Astrocyte (in vitro differentiated cells and primary cell): ENCODE data around the gene ADSS1.

Experiments
- EZH2 ChIP-seq: IDR thresholded peaks from 2 replicates; pipeline ENCODE4 v1.6.1; 2012; ENCODE audit warnings: mild to moderate bottlenecking, low read length, inconsistent platforms; ENCODE audit not compliant: insufficient read depth
- TF ChIP-seq, protein P1 (sequence below): IDR thresholded peaks from 2 replicates; pipeline ENCODE4 v1.5.1; 2011; ENCODE audit warnings: low read depth, mild to moderate bottlenecking, inconsistent platforms, low read length, moderate library complexity; ENCODE audit not compliant: insufficient read depth

DNA sequence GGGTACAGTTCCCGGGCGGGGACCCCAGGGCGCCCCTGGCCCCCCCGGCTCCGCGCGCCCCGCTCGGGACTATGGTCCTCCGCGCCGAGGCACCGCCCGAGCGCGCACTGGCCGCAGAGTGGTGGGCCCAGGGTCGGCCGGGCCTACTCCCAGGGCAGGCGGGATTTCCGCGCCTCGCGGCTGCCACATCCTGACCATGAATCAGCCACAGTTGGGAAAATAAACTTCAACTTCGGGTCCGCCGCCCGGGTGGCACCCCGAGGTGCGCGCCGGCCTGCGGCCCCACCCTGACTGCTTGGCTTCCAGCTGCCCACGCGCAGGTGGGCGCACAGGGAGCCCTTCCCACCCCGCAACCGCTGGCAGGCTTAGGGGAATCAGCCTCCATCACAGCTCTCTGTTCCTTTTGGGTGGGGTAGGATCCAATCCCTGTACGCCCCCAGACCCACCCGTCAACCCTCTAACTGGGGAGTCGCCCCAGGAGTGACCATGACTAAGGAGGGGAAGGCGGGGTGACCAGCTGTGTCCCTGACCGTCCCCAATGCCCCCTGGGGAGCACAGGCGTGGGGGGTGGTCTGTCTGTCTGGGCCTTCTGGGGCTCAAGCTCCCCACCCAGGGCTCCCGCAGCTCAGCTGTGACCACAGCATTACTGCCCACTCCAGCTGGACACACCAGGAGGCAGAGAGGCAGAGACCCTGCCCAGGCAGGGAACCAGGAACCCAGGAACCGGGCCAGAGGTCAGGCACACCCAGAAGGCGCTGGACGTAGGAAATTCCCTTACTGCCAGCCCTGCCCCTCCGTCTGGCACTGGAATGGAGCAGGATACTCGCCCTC is 33.9 kb upstream of the ADSS1 start:
- TF ChIP-seq, protein P1, sequence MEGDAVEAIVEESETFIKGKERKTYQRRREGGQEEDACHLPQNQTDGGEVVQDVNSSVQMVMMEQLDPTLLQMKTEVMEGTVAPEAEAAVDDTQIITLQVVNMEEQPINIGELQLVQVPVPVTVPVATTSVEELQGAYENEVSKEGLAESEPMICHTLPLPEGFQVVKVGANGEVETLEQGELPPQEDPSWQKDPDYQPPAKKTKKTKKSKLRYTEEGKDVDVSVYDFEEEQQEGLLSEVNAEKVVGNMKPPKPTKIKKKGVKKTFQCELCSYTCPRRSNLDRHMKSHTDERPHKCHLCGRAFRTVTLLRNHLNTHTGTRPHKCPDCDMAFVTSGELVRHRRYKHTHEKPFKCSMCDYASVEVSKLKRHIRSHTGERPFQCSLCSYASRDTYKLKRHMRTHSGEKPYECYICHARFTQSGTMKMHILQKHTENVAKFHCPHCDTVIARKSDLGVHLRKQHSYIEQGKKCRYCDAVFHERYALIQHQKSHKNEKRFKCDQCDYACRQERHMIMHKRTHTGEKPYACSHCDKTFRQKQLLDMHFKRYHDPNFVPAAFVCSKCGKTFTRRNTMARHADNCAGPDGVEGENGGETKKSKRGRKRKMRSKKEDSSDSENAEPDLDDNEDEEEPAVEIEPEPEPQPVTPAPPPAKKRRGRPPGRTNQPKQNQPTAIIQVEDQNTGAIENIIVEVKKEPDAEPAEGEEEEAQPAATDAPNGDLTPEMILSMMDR, result no peak
- TF ChIP-seq EZH2, result no peak
